Astrocyte (in vitro differentiated cells and primary cell): ENCODE measurements around the gene EXOC6B. TPM values are rescaled to one million over a fixed set of nuclear protein-coding genes. Genes with fewer than 3 reads are reported as not detected.

Source experiments
- DNase-seq: peaks from one replicate; pipeline ENCODE4 v3.0.0-alpha.2; 2010; ENCODE audit warnings: low read depth
- FAIRE-seq: peaks from 2 replicates; lab custom pipeline; 2011; peaks lifted over from hg19 to GRCh38; lab: Jason Lieb, UNC
- H2AFZ ChIP-seq: 2 replicates; pipeline ENCODE4 v1.6.0; 2012; ENCODE audit warnings: low read depth, low read length, inconsistent platforms
- H3K27ac ChIP-seq: 2 replicates; pipeline ENCODE4 v1.5.1; 2011; ENCODE audit warnings: low read depth, low read length, inconsistent platforms
- H3K27me3 ChIP-seq: 2 replicates; pipeline ENCODE4 v1.6.0; 2011; ENCODE audit warnings: low read length, inconsistent platforms; ENCODE audit not compliant: insufficient read depth
- H3K36me3 ChIP-seq: 2 replicates; pipeline ENCODE4 v1.5.1; 2011; ENCODE audit warnings: low read length, inconsistent platforms; ENCODE audit not compliant: insufficient read depth
- H3K4me1 ChIP-seq: 2 replicates; pipeline ENCODE4 v1.5.1; 2011; ENCODE audit warnings: low read length, inconsistent platforms; ENCODE audit not compliant: insufficient read depth
- H3K4me2 ChIP-seq: 2 replicates; pipeline ENCODE4 v1.6.0; 2012; ENCODE audit warnings: low read length, inconsistent platforms
- H3K4me3 ChIP-seq: 2 replicates; pipeline ENCODE4 v1.5.1; 2011; ENCODE audit warnings: low read depth, mild to moderate bottlenecking, low read length, inconsistent platforms; ENCODE audit not compliant: insufficient read depth
- H3K79me2 ChIP-seq: 2 replicates; pipeline ENCODE4 v1.6.0; 2012; ENCODE audit warnings: mild to moderate bottlenecking, low read length, inconsistent platforms; ENCODE audit not compliant: insufficient read depth
- H3K9ac ChIP-seq: 2 replicates; pipeline ENCODE4 v1.6.0; 2012; ENCODE audit warnings: mild to moderate bottlenecking, low read length, inconsistent platforms
- H3K9me3 ChIP-seq: 2 replicates; pipeline ENCODE4 v1.5.1; 2012; ENCODE audit warnings: low read depth, mild to moderate bottlenecking, low read length, inconsistent platforms; ENCODE audit not compliant: insufficient read depth
- H4K20me1 ChIP-seq: 2 replicates; pipeline ENCODE4 v1.6.0; 2012; ENCODE audit warnings: low read length, inconsistent platforms; ENCODE audit not compliant: insufficient read depth
- H3K27ac Mint-ChIP-seq: one replicate; pipeline ENCODE4 v1.8.0; 2021; ENCODE audit warnings: mild to moderate bottlenecking, mixed read lengths; ENCODE audit not compliant: unreplicated experiment
- H3K27me3 Mint-ChIP-seq: one replicate; pipeline ENCODE4 v1.8.0; 2021; ENCODE audit warnings: low read depth, mixed read lengths; ENCODE audit not compliant: unreplicated experiment
- H3K36me3 Mint-ChIP-seq: one replicate; pipeline ENCODE4 v1.8.0; 2021; ENCODE audit warnings: low read depth, mixed read lengths; ENCODE audit not compliant: unreplicated experiment
- H3K4me1 Mint-ChIP-seq: one replicate; pipeline ENCODE4 v1.8.0; 2021; ENCODE audit warnings: low read depth, mixed read lengths; ENCODE audit not compliant: unreplicated experiment
- H3K4me3 Mint-ChIP-seq: one replicate; pipeline ENCODE4 v1.8.0; 2021; ENCODE audit warnings: mild to moderate bottlenecking, moderate library complexity, mixed read lengths; ENCODE audit not compliant: unreplicated experiment
- H3K9me3 Mint-ChIP-seq: one replicate; pipeline ENCODE4 v1.8.0; 2021; ENCODE audit warnings: mild to moderate bottlenecking, mixed read lengths; ENCODE audit not compliant: unreplicated experiment
- CTCF ChIP-seq: IDR thresholded peaks from 2 replicates; pipeline ENCODE4 v1.5.1; 2011; ENCODE audit warnings: low read depth, mild to moderate bottlenecking, inconsistent platforms, low read length, moderate library complexity; ENCODE audit not compliant: insufficient read depth
- EZH2 ChIP-seq: IDR thresholded peaks from 2 replicates; pipeline ENCODE4 v1.6.1; 2012; ENCODE audit warnings: mild to moderate bottlenecking, low read length, inconsistent platforms; ENCODE audit not compliant: insufficient read depth
- total RNA-seq: library from RNA; stranded (reverse); gene quantifications from 2 replicates; pipeline ENCODE4 v1.2.1, GENCODE V29; 2021

The EXOC6B gene
- total RNA-seq, 1 donor from 2014 or later, result 31.8 TPM

- H4K20me1 ChIP-seq, result no peaks in the 10 kb centered on the region
- no peak overlapping the region for H3K4me3 Mint-ChIP-seq
- H3K27me3 Mint-ChIP-seq, result peaks cover 45% of the 10 kb centered on the region
- H2AFZ ChIP-seq, result no peak overlapping the region
- DNase-seq (no peak), FAIRE-seq (no peak)
- H3K4me2 ChIP-seq, result no peak overlapping the region
- TF ChIP-seq EZH2 (no peak), CTCF (no peak)
- no peaks in the 10 kb centered on the region for H3K36me3 Mint-ChIP-seq
- peaks cover 6% of the 10 kb centered on the region for H3K27me3 ChIP-seq
- no peaks in the 10 kb centered on the region for H3K36me3 ChIP-seq
- no peaks in the 10 kb centered on the region for H3K4me1 ChIP-seq
- peaks cover 3% of the 10 kb centered on the region for H3K4me1 Mint-ChIP-seq
- H3K4me3 ChIP-seq, result no peak overlapping the region
- no peak overlapping the region for H3K27ac Mint-ChIP-seq
- H3K9me3 ChIP-seq, result no peaks in the 10 kb centered on the region
- H3K27ac ChIP-seq, result no peak overlapping the region
- peaks cover 2% of the 10 kb centered on the region for H3K9me3 Mint-ChIP-seq
- no peaks in the 10 kb centered on the region for H3K79me2 ChIP-seq
- no peak overlapping the region for H3K9ac ChIP-seq
Observed at GRCh38 chr2:72129681-72130340, 696.0 kb downstream of the EXOC6B start.

- no peak for TF ChIP-seq EZH2
- TF ChIP-seq CTCF, result no peak
- no peak for FAIRE-seq
- Mint-ChIP-seq H3K4me1 (peaks cover 3% of the 10 kb centered on the region), H3K9me3 (peaks cover 2% of the 10 kb centered on the region), H3K27ac (no peak overlapping the region), H3K4me3 (no peak overlapping the region), H3K27me3 (peaks cover 41% of the 10 kb centered on the region), H3K36me3 (no peaks in the 10 kb centered on the region)
- Histone ChIP-seq H3K4me1 (no peaks in the 10 kb centered on the region), H3K9me3 (no peaks in the 10 kb centered on the region), H3K4me3 (no peak overlapping the region), H3K27me3 (peaks cover 6% of the 10 kb centered on the region), H3K79me2 (no peaks in the 10 kb centered on the region), H2AFZ (no peak overlapping the region), H4K20me1 (no peaks in the 10 kb centered on the region), H3K36me3 (no peaks in the 10 kb centered on the region), H3K4me2 (no peak overlapping the region), H3K9ac (no peak overlapping the region), H3K27ac (no peak overlapping the region)
- DNase-seq, result no peak
Observed at GRCh38 chr2:72128843-72129227, 697.0 kb downstream of the EXOC6B start.

GRCh38 chr2:72128059-72128842, 697.6 kb downstream of the EXOC6B start:
- Histone ChIP-seq H4K20me1 (no peaks in the 10 kb centered on the region), H3K4me3 (no peak overlapping the region), H3K79me2 (no peaks in the 10 kb centered on the region), H3K36me3 (no peaks in the 10 kb centered on the region), H3K4me1 (no peaks in the 10 kb centered on the region), H3K9me3 (no peaks in the 10 kb centered on the region), H3K27me3 (peaks cover 6% of the 10 kb centered on the region), H3K27ac (no peak overlapping the region), H3K9ac (no peak overlapping the region), H2AFZ (no peak overlapping the region), H3K4me2 (no peak overlapping the region)
- H3K4me1 Mint-ChIP-seq, result peaks cover 3% of the 10 kb centered on the region
- FAIRE-seq (no peak), DNase-seq (no peak)
- TF ChIP-seq EZH2, result no peak
- TF ChIP-seq CTCF, result no peak
- H3K4me3 Mint-ChIP-seq, result no peak overlapping the region
- H3K27me3 Mint-ChIP-seq, result peaks cover 39% of the 10 kb centered on the region
- H3K9me3 Mint-ChIP-seq, result peaks cover 2% of the 10 kb centered on the region
- H3K27ac Mint-ChIP-seq, result no peak overlapping the region
- no peaks in the 10 kb centered on the region for H3K36me3 Mint-ChIP-seq
